H9 (cell line): ENCODE results near the gene IL25. TPM values are rescaled to one million over a fixed set of nuclear protein-coding genes. Genes with fewer than 3 reads are reported as not detected.
A peak's percentile ranks its signal among the peaks of the same experiment; 100 is the strongest.

Experiments used
- DNase-seq: peaks from one replicate; pipeline ENCODE4 v3.0.0-alpha.2; 2017
- H2AFZ ChIP-seq: one replicate; pipeline ENCODE4 v1.6.1; 2013; ENCODE audit warnings: mild to moderate bottlenecking, low read length, control low read depth, moderate library complexity
- H2AK5ac ChIP-seq: 2 replicates; pipeline ENCODE4 v1.6.1; 2013; ENCODE audit warnings: low read length, control low read depth, mixed read lengths; ENCODE audit not compliant: insufficient read length
- H2BK120ac ChIP-seq: one replicate; pipeline ENCODE4 v1.6.1; 2013; ENCODE audit warnings: low read depth, mild to moderate bottlenecking, low read length, control low read depth, inconsistent platforms; ENCODE audit not compliant: poor library complexity, severe bottlenecking
- H2BK12ac ChIP-seq: 2 replicates; pipeline ENCODE4 v1.6.1; 2013; ENCODE audit warnings: low read length, control low read depth, mixed read lengths, low read depth; ENCODE audit not compliant: insufficient read length
- H2BK15ac ChIP-seq: 2 replicates; pipeline ENCODE4 v1.6.1; 2013; ENCODE audit warnings: low read depth, low read length, control low read depth
- H2BK20ac ChIP-seq: one replicate; pipeline ENCODE4 v1.6.1; 2013; ENCODE audit warnings: low read depth, mild to moderate bottlenecking, low read length, control low read depth, inconsistent platforms; ENCODE audit not compliant: poor library complexity, severe bottlenecking
- H2BK5ac ChIP-seq: 2 replicates; pipeline ENCODE4 v1.6.1; 2013; ENCODE audit warnings: low read length, control low read depth, mixed read lengths; ENCODE audit not compliant: insufficient read length
- H3K14ac ChIP-seq: 2 replicates; pipeline ENCODE4 v1.6.1; 2013; ENCODE audit warnings: low read length, control low read depth; ENCODE audit not compliant: insufficient read depth
- H3K18ac ChIP-seq: 2 replicates; pipeline ENCODE4 v1.6.1; 2013; ENCODE audit warnings: low read depth, mild to moderate bottlenecking, mixed read lengths, low read length, control low read depth; ENCODE audit not compliant: insufficient read length
- H3K23ac ChIP-seq: 2 replicates; pipeline ENCODE4 v1.6.1; 2013; ENCODE audit warnings: low read length, control low read depth, mixed read lengths, low read depth; ENCODE audit not compliant: insufficient read length
- H3K23me2 ChIP-seq: 2 replicates; pipeline ENCODE4 v1.6.1; 2013; ENCODE audit warnings: low read depth, mild to moderate bottlenecking, mixed read lengths, low read length, control low read depth; ENCODE audit not compliant: insufficient read length, poor library complexity, severe bottlenecking
- H3K27ac ChIP-seq: 2 replicates; pipeline ENCODE4 v1.5.1; 2013; ENCODE audit warnings: low read length, control low read depth, mixed read lengths, low read depth; ENCODE audit not compliant: insufficient read length
- H3K27me3 ChIP-seq: 2 replicates; pipeline ENCODE4 v1.6.1; 2013; ENCODE audit warnings: low read length, control low read depth, inconsistent platforms; ENCODE audit not compliant: insufficient read depth
- H3K4ac ChIP-seq: 2 replicates; pipeline ENCODE4 v1.6.1; 2013; ENCODE audit warnings: low read depth, mild to moderate bottlenecking, control low read depth, inconsistent platforms, low read length, moderate library complexity
- H3K4me1 ChIP-seq: 2 replicates; pipeline ENCODE4 v1.6.1; 2013; ENCODE audit warnings: low read length, control low read depth, inconsistent platforms; ENCODE audit not compliant: insufficient read depth
- H3K4me2 ChIP-seq: 2 replicates; pipeline ENCODE4 v1.6.1; 2013; ENCODE audit warnings: low read length, control low read depth, mixed read lengths; ENCODE audit not compliant: insufficient read length, insufficient read depth
- H3K56ac ChIP-seq: 2 replicates; pipeline ENCODE4 v1.6.1; 2013; ENCODE audit warnings: low read depth, mild to moderate bottlenecking, mixed read lengths, low read length, control low read depth; ENCODE audit not compliant: insufficient read length
- H3K79me1 ChIP-seq: 2 replicates; pipeline ENCODE4 v1.6.1; 2013; ENCODE audit warnings: low read depth, mild to moderate bottlenecking, moderate library complexity, low read length, control low read depth, inconsistent platforms; ENCODE audit not compliant: insufficient read depth, poor library complexity, severe bottlenecking
- H3K79me2 ChIP-seq: 2 replicates; pipeline ENCODE4 v1.6.1; 2013; ENCODE audit warnings: low read length, control low read depth, inconsistent platforms; ENCODE audit not compliant: insufficient read depth
- H3K9ac ChIP-seq: 2 replicates; pipeline ENCODE4 v1.6.1; 2013; ENCODE audit warnings: low read length, control low read depth, mixed read lengths; ENCODE audit not compliant: insufficient read length; ENCODE audit errors: extremely low read depth
- H3K9me3 ChIP-seq: one replicate; pipeline ENCODE4 v1.6.1; 2013; ENCODE audit warnings: low read depth, low read length, inconsistent platforms; ENCODE audit not compliant: control insufficient read depth
- H3T11ph ChIP-seq: one replicate; pipeline ENCODE4 v1.6.1; 2013; ENCODE audit warnings: mild to moderate bottlenecking, low read length, control low read depth, inconsistent platforms
- H4K20me1 ChIP-seq: one replicate; pipeline ENCODE4 v1.6.1; 2013; ENCODE audit not compliant: control insufficient read depth, insufficient read length, insufficient read depth
- H4K5ac ChIP-seq: 2 replicates; pipeline ENCODE4 v1.6.1; 2013; ENCODE audit warnings: low read depth, mild to moderate bottlenecking, mixed read lengths, low read length, control low read depth; ENCODE audit not compliant: insufficient read length
- H4K8ac ChIP-seq: replicated peaks from 2 replicates; pipeline ENCODE4 v1.6.1; 2013; ENCODE audit warnings: low read length, control low read depth, mixed read lengths, low read depth; ENCODE audit not compliant: insufficient read length
- H4K91ac ChIP-seq: 2 replicates; pipeline ENCODE4 v1.6.1; 2013; ENCODE audit warnings: low read depth, mild to moderate bottlenecking, moderate library complexity, mixed read lengths, low read length, control low read depth; ENCODE audit not compliant: insufficient read length
- H3K27ac Mint-ChIP-seq, 3 experiments: 2 replicates in 2 of 3; 3 replicates in 1 of 3; pipeline ENCODE4 v1.8.0; 2020 to 2021; ENCODE audit warnings: mixed read lengths in 3 of 3, mild to moderate bottlenecking in 1 of 3, moderate library complexity in 1 of 3
- H3K27me3 Mint-ChIP-seq: 2 replicates; pipeline ENCODE4 v1.8.0; 2021; ENCODE audit warnings: low read depth, mild to moderate bottlenecking, moderate library complexity, mixed read lengths
- H3K36me3 Mint-ChIP-seq, 3 experiments: 2 replicates in 2 of 3; 3 replicates in 1 of 3; pipeline ENCODE4 v1.8.0; 2020 to 2021; ENCODE audit warnings: low read depth in 3 of 3, mixed read lengths in 3 of 3; ENCODE audit not compliant: insufficient read depth in 1 of 3
- H3K4me1 Mint-ChIP-seq, 2 experiments: 2 replicates each; pipeline ENCODE4 v1.8.0; 2020; ENCODE audit warnings: mixed read lengths in 2 of 2
- H3K4me3 Mint-ChIP-seq, 2 experiments: 2 replicates in 1 of 2; 3 replicates in 1 of 2; pipeline ENCODE4 v1.8.0; 2020 to 2021; ENCODE audit warnings: mild to moderate bottlenecking in 2 of 2, mixed read lengths in 2 of 2, moderate library complexity in 1 of 2
- H3K9me3 Mint-ChIP-seq, 2 experiments: 2 replicates in 1 of 2; 3 replicates in 1 of 2; pipeline ENCODE4 v1.8.0; 2020; ENCODE audit warnings: mild to moderate bottlenecking in 2 of 2, mixed read lengths in 2 of 2, moderate library complexity in 1 of 2
- CTCF ChIP-seq: fragments of 200-600 bp; sonication (generic); conservative IDR thresholded peaks from 3 replicates; pipeline ENCODE4 v1.8.0; 2021; ENCODE audit warnings: antibody characterized with exemption, mild to moderate bottlenecking
- WGBS: extraction: QIAGEN DNeasy Blood & Tissue Kit; methylation state at CpG from one replicate; pipeline ENCODE4 v1.1.7; 2013; ENCODE audit warnings: missing lambda C conversion rate, low lambda C conversion rate, mixed read lengths; ENCODE audit not compliant: insufficient read length; ENCODE audit errors: extremely low coverage; 5-methylcytosine and 5-hydroxymethylcytosine counted together
- total RNA-seq: library from RNA; stranded (reverse); gene quantifications from 2 replicates; pipeline ENCODE4 v1.2.1, GENCODE V29; 2021

Gene IL25
- total RNA-seq, 1 experiment from 2014 or later = not detected

GRCh38 chr14:23380197-23380914, 7.7 kb downstream of the IL25 start:
- H3K27ac ChIP-seq = no peak overlapping the region
- H3K9ac ChIP-seq = no peak overlapping the region

More at GRCh38 chr14:23380197-23380914, 7.7 kb downstream of the IL25 start:
- H3K27ac Mint-ChIP-seq = no peak overlapping the region
- Histone ChIP-seq H3K18ac (no peak overlapping the region), H3K23ac (no peak overlapping the region), H3K79me1 (no peaks in the 10 kb centered on the region), H3K4me1 (no peaks in the 10 kb centered on the region), H2BK15ac (no peak overlapping the region), H3K79me2 (no peaks in the 10 kb centered on the region), H3K9me3 (no peaks in the 10 kb centered on the region), H4K5ac (no peak overlapping the region), H4K8ac (no peak overlapping the region), H2AK5ac (no peak overlapping the region), H3K27me3 (no peaks in the 10 kb centered on the region; the same call in 1 of the 2 replicates), H3K4ac (no peak overlapping the region), H4K91ac (no peak overlapping the region), H3K4me2 (no peak overlapping the region), H2AFZ (no peak overlapping the region), H3K56ac (no peak overlapping the region), H2BK20ac (no peak overlapping the region), H2BK12ac (no peak overlapping the region), H3K23me2 (no peaks in the 10 kb centered on the region), H4K20me1 (no peaks in the 10 kb centered on the region), H3T11ph (no peak overlapping the region), H3K14ac (no peak overlapping the region), H2BK5ac (no peak overlapping the region), H2BK120ac (no peak overlapping the region)
- TF ChIP-seq CTCF = peak; percentile 2; the same call in 1 of the 3 replicates
- no peaks in the 10 kb centered on the region for H3K9me3 Mint-ChIP-seq
- no peaks in the 10 kb centered on the region; a peak in 1 of 7 replicates for H3K36me3 Mint-ChIP-seq
- peaks cover 9 to 22% of the 10 kb centered on the region in 2 experiments for H3K4me1 Mint-ChIP-seq
- no peak overlapping the region for H3K4me3 Mint-ChIP-seq
- peaks cover 69% of the 10 kb centered on the region for H3K27me3 Mint-ChIP-seq
- no peak for DNase-seq
- no CpG with 5 or more reads among the region's 16 CpGs for WGBS
